BE2C (cell line): ENCODE measurements around the gene SH3GL2. TPM values are rescaled to one million over a fixed set of nuclear protein-coding genes. Genes with fewer than 3 reads are reported as not detected.

Experiments
- DNase-seq: peaks from one replicate; pipeline ENCODE4 v3.0.0-alpha.2; 2020
- H3K27me3 ChIP-seq: fragments of 250-450 bp; sonication (Bioruptor Pico); 2 replicates; pipeline ENCODE4 v1.5.1; 2020; ENCODE audit warnings: mild to moderate bottlenecking
- H3K36me3 ChIP-seq: fragments of 250-450 bp; sonication (Bioruptor Pico); 2 replicates; pipeline ENCODE4 v1.5.1; 2020; ENCODE audit warnings: mild to moderate bottlenecking
- H3K4me1 ChIP-seq: fragments of 250-450 bp; sonication (Bioruptor Pico); 2 replicates; pipeline ENCODE4 v1.5.1; 2020
- H3K4me3 ChIP-seq: 2 replicates; pipeline ENCODE4 v1.5.1; 2011; ENCODE audit warnings: low read depth, low read length
- H3K9me3 ChIP-seq: fragments of 250-450 bp; sonication (Bioruptor Pico); 2 replicates; pipeline ENCODE4 v1.5.1; 2020
- polyA plus RNA-seq: library from polyadenylated mRNA; unstranded; fragments of >200 nt; gene quantifications from one replicate; pipeline ENCODE4 v1.2.1, GENCODE V29; 2012; ENCODE audit warnings: low read depth, missing spikeins; ENCODE audit not compliant: insufficient read length, insufficient read depth
- TF ChIP-seq, protein P1 (sequence below): IDR thresholded peaks from 2 replicates; pipeline ENCODE4 v1.5.1; 2012; ENCODE audit warnings: mild to moderate bottlenecking, low read depth, low read length

SH3GL2 gene
- polyA plus RNA-seq, result not detected

DNA sequence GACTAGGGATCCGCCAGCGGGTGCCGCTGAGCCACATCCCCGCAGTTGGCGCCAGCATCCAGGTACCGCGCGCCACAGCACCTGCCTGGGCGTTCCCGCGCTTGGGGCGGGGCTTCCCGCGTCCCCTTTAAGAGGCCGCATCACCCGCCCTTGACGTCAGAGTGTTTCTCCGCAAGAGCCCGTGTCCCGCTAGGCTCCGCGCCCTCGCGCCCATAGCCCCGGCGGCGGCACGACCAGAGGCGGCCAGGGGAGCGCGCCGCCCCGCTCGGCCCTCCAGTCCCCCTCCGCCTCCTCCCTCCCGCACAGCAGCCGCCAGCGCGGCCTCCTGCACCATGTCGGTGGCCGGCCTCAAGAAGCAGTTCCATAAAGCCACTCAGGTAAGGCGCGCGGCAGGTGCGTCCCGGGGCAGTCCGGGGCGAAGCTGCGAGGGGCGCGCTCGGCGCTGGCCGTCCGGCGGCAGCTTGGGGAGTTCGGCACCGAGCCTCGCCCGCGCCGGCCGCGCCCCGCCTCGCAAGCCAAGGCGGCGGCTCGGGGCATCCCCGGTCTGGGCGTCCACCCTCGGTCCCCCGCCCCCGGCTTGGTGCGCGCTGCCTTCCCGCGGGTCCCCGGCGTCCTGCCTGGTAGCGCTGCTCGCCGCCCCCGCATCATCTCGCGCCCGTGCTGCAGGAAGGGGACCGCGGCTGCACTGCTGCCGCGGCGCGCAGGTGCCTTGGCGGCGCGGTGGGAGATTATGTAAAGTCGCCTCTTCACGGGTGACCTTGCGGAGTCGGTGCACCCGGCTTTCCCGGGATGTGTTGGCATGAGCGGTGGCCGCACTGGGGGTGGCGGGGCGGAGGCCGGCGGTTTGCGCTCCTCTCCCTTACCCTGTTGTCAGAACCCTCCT lies at the start of gene SH3GL2:
SH3GL2 (plus strand) TSS at position 156 of the 883 bp plus-strand sequence.
- no peaks in the 10 kb centered on the region for H3K9me3 ChIP-seq
- H3K27me3 ChIP-seq, result peaks cover 56% of the 10 kb centered on the region
- no peaks in the 10 kb centered on the region for H3K4me1 ChIP-seq
- TF ChIP-seq, protein P1, sequence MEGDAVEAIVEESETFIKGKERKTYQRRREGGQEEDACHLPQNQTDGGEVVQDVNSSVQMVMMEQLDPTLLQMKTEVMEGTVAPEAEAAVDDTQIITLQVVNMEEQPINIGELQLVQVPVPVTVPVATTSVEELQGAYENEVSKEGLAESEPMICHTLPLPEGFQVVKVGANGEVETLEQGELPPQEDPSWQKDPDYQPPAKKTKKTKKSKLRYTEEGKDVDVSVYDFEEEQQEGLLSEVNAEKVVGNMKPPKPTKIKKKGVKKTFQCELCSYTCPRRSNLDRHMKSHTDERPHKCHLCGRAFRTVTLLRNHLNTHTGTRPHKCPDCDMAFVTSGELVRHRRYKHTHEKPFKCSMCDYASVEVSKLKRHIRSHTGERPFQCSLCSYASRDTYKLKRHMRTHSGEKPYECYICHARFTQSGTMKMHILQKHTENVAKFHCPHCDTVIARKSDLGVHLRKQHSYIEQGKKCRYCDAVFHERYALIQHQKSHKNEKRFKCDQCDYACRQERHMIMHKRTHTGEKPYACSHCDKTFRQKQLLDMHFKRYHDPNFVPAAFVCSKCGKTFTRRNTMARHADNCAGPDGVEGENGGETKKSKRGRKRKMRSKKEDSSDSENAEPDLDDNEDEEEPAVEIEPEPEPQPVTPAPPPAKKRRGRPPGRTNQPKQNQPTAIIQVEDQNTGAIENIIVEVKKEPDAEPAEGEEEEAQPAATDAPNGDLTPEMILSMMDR, result no peak
- H3K36me3 ChIP-seq, result no peaks in the 10 kb centered on the region
- H3K4me3 ChIP-seq, result no peak within 1 kb of the TSS
- DNase-seq, result peak; percentile 9

DNA sequence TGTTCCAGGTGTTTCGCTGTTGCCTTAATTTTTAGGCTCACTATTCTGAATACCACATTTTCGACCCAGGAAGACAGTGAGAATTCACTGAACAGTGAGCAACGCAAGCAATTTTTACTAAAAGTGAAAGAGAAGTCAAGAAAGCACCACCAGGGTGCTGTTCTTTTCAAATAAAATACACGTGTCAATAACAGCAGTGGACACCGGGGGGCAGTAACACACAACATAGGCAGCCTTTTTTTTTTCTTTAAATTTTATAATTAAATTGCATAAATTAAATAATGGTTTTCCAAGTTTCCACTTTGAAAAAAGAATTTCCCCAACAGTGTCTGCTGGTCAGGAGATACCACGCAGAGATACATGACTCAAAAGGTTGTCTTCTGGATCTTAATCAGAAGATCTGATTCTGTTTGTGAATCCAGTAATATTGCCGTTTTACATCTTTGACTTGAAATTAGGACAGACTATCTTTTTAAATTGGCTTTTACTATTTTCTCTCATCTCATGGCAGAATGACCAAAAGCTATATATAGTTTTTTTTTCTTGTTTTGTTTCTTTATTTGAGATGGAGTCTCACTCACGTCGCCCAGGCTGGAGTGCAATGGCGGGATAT lies 47.1 kb upstream of the SH3GL2 start:
- peak; percentile 53 for DNase-seq

DNA sequence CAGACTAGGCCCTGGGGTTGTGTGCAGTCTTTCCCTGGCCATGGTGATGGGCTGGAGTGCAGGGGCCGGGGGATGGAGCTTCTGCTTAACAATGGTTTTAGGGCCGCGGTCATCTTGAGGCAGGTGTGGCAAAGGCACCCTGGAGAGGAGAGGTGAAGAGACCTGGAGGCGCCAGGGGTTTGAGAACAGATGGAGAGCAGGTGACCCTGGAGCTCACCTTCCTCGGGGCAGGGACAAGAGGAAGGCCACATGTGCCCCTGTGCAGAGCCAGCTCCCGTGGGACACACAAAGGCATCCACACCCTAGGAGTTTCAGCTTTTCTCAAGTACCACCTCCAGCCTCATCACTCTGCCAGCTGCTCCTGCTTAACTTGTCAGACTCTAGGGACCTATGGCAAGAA lies 46.4 kb upstream of the SH3GL2 start:
- H3K4me1 ChIP-seq, result no peaks in the 10 kb centered on the region; the same call in 1 of the 2 replicates
- H3K27me3 ChIP-seq, result no peaks in the 10 kb centered on the region; the same call in none of the 2 replicates
- no peaks in the 10 kb centered on the region for H3K9me3 ChIP-seq
- no peak overlapping the region for H3K4me3 ChIP-seq
- no peak for DNase-seq
- H3K36me3 ChIP-seq, result no peaks in the 10 kb centered on the region
- TF ChIP-seq, protein P1, result no peak

More for the DNA sequence above, 47.1 kb upstream of the SH3GL2 start:
- Histone ChIP-seq H3K27me3 (no peaks in the 10 kb centered on the region; the same call in none of the 2 replicates), H3K9me3 (no peaks in the 10 kb centered on the region), H3K36me3 (no peaks in the 10 kb centered on the region), H3K4me1 (no peaks in the 10 kb centered on the region; the same call in 1 of the 2 replicates), H3K4me3 (peak overlapping the region; percentile 49)
- TF ChIP-seq, protein P1, result peak; percentile 78

DNA sequence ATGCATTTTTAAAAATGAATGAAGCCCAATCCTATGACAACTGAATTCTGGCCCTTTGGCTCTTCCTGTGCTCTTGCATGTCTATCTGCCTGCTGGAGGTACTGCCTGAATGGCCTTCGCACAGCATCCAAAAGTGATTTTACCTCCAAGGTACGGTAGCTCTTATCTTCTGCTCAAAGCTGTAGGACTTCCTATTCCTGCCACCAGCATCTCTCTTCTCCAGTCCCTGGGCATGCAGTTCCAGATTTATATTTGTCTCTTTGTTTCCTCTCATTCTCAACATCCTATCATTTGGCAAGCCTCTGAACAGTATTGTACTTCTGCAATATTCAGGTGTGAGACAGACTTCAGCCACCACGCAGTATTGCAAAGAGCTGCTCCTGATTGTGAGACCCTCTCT lies 43.7 kb upstream of the SH3GL2 start:
- DNase-seq, result no peak
- Histone ChIP-seq H3K9me3 (no peaks in the 10 kb centered on the region), H3K36me3 (no peaks in the 10 kb centered on the region), H3K27me3 (no peaks in the 10 kb centered on the region; the same call in none of the 2 replicates), H3K4me1 (no peaks in the 10 kb centered on the region), H3K4me3 (no peak overlapping the region)
- TF ChIP-seq, protein P1, result no peak

DNA sequence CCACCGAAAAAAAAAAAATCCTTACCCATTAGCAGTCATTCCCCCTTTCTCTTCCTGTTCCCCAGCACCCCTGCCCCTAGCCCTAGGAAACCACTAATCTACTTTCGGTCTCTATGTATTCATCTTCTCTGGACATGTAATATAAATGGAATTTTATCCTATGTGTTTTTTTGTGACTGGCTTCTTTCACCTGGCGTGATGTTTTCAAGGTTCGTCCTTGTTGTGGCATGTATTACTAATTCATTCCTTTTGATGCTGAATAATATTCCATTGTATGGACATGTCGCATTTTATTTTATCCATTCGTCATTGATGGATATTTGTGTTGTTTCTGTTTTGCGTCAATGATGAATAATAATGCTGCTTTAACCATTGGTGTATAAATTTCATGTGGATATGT lies 42.8 kb upstream of the SH3GL2 start:
- TF ChIP-seq, protein P1, result no peak
- H3K4me3 ChIP-seq, result no peak overlapping the region
- no peaks in the 10 kb centered on the region for H3K9me3 ChIP-seq
- H3K4me1 ChIP-seq, result no peaks in the 10 kb centered on the region
- no peak for DNase-seq
- no peaks in the 10 kb centered on the region for H3K36me3 ChIP-seq
- no peaks in the 10 kb centered on the region; the same call in none of the 2 replicates for H3K27me3 ChIP-seq
